CD4-positive, alpha-beta T cell treated with Interleukin-6 for 4 hours (primary cell): ENCODE data around the gene STK4.

Source experiments
- DNase-seq: peaks from one replicate; pipeline ENCODE4 v3.0.0-alpha.2; 2020; ENCODE audit warnings: mixed read lengths

STK4 gene

DNA sequence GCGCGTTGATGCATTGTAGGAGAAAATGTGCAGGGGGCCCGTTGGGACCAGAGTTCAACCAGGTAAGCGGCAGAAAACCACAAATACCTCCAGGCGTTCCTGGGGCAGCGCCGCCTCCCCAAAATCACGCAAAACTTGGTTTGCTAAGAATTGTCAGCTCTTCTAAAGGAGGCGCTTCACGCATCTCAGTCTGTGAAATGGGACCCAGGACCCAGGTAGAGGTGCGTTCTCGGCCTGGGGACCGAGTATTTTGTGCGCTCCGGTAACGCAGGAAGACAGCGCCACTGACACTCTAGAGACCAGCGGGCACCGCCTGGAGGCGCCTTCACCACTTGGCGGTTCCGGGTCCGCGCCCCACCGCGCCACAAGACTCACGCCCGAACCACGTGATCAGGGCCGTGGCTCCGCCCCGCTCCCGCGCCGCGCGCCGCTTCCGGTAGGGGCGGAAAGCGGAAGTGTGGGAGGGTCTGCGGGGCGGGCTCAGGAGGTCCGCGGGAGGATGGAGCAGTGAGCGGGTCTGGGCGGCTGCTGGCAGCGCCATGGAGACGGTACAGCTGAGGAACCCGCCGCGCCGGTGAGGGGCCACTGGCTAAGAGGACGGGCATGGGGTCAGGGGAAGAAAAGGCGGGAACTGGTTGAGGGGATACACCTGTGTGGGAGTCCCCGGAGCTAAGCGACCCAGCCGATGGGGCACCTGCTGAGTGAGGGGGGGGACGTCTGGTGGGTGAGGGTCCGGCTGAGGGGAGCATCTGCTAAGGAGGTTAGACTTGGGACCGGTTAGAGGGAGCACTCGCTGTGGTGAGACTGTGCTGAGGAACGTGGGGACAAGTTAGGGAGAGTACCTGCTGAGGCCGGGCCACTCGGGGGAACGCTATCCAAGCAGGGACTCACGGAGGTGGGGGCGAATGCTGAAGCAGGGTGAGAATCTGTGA, at the start of gene STK4:
Gene STK4, plus strand, starts transcription at position 483 of the 932 bp plus-strand sequence. Its CDS starts 57 bp downstream, at position 540.
- peak; percentile 96 for DNase-seq

GRCh38 chr20:44916586-44916985, 49.7 kb upstream of the STK4 start:
- DNase-seq: no peak

- DNase-seq: no peak
Measured at GRCh38 chr20:44917399-44917798, 48.9 kb upstream of the STK4 start.

DNA sequence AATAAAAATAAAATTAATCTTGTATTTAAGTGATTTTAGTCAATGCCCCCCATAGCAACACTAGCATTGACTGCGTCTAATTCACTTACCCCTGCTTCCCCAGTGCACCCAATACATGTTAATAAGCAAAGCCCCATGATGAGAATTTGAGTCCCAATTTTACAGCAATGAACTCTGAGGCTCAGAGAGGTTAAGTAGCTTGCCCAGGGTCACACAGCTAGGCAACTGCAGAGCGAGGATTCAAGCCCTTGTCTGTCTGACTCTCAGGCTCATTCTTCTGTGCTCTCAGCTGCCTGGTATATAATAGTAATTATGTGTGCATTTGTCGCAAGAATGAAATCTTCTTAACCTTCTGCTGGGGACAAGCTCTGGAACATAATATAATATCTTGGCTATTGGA, 48.0 kb upstream of the STK4 start:
- no peak for DNase-seq

DNA sequence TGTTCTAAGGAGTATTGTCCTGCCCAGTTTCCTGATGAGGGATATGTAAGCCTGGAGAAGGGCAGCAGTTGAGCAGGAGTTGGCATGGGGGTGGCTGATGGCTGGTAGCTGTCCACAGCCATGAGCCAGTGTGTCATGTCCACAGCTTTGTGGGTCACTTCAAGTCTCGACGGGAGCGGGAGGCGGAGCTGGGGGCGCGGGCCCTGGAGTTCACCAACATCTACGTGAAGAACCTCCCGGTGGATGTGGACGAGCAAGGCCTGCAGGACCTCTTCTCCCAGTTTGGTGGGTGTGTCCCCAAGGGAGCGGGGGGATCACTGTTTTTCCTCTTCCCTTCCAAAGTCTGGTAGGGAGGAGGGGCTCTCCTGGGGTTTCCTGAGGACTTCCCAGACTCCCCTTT, 47.6 kb upstream of the STK4 start:
- no peak for DNase-seq

DNA sequence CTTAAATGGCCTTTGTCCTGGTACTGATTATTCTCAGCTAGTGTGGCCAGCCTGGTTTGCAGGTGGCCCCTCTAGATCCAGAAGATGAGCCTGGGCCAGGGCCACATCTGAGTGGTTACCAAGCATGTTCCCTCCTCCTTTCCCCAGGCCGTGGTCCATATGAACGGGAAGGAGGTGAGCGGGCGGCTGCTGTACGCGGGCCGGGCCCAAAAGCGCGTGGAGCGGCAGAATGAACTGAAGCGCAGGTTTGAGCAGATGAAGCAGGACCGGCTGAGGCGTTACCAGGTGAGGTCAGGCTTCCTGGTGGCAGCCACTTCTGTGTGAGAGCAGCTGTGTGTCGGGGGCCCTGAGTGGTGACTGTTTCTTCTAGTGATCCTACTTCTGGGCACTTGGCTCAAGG, 44.9 kb upstream of the STK4 start:
- DNase-seq: no peak

DNA sequence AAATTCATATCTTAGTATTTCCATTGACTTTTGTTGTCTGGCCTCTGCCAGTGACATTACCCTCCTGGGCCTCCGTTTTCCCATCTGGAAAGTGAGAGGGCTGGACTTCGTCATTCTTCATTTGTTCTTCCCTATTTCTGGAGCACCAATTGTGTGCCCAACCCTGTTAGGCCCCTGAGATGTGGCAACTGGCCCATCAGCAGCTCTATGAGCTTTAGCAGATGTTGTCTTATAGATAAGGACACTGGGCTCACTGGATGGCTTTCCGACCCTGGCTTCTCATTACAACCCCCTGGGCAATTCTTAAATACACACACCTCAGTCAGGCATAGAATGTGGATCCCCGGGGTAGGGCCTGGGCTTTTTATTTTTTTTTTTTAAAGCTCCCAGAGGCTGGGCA, 41.8 kb upstream of the STK4 start:
- no peak for DNase-seq

DNA sequence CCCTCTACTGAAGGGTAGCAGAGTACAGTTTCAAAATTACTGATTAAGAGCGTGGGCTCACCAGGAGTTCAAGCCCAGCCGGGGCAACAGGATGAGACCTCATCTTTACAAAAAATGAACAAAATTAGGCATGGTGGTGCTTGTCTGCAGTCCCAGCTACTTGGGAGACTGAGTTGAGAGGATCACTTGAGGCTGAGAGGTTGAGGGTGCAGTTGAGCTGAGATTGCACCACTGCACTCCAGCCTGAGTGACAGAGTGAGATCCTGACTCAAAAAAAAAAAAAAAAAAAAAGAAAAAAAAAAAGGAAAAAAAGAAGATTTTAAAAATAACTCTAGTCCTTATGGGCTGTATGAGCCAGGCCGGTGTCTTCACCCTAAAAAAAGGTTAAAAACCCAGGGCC, 37.7 kb upstream of the STK4 start:
- DNase-seq: no peak

DNA sequence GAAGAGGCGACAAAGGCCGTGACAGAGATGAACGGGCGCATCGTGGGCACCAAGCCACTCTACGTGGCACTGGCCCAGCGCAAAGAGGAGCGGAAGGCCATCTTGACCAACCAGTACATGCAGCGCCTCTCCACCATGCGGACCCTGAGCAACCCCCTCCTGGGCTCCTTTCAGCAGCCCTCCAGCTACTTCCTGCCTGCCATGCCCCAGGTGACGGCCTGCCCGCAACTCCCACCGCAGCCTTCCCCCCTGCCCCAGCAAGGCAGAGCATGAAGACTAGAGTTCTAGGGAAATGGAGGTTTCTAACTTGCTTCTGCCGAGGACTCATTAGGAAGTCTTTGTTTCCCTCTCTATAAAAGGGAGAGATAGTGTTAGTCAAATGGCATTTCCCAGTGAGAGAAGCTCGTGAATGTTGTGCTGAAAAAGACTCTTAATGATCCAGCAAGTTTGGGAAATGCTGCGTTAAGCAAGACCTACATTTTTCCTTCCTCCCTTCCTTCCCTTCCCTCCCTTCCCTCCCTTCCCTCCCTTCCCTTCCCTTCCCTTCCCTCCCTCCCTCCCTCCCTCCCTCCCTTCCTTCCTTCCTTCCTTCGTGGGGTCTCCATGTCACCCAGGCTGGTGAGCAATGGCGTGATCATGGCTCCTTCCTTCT, 35.7 kb upstream of the STK4 start:
- no peak for DNase-seq

GRCh38 chr20:44931911-44932310, 34.4 kb upstream of the STK4 start:
- no peak for DNase-seq

DNA sequence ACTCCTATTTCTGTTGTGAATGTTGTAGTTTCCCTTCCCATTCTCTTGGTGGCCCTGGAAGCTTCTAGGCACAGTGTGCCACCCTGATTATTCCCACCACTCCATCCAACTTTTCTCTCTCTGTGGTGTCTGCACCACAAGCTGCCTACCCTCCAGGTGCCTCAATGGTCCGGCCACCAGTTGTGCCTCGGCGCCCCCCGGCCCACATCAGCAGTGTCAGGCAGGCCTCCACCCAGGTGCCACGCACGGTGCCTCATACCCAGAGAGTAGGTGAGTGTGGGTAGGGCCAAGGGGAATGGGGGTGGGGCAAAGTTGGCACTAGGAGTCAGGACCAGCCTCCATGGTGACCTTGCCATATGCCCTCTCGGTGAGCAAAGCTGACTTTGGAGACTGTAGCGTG, 33.4 kb upstream of the STK4 start:
- DNase-seq: no peak

DNA sequence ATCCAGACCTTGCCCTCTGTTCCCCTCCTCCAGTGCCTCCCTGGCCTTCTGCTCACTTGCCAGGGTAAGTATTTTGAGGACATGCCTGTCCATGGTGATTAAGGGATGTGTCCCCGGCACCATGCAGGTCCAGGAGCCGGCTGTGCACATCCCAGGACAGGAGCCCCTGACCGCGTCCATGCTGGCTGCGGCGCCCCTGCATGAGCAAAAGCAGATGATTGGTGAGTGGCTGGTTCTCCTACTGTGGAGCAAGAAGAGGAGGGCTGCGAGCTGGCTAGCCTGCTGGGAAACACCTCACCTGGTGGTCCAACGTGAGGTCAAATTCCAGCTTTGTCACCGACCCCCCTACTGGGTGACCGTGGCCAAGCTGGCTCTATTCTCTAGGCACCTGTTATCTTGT, 29.8 kb upstream of the STK4 start:
- no peak for DNase-seq

- DNase-seq: no peak
Measured at GRCh38 chr20:44938637-44939036, 27.7 kb upstream of the STK4 start.

DNA sequence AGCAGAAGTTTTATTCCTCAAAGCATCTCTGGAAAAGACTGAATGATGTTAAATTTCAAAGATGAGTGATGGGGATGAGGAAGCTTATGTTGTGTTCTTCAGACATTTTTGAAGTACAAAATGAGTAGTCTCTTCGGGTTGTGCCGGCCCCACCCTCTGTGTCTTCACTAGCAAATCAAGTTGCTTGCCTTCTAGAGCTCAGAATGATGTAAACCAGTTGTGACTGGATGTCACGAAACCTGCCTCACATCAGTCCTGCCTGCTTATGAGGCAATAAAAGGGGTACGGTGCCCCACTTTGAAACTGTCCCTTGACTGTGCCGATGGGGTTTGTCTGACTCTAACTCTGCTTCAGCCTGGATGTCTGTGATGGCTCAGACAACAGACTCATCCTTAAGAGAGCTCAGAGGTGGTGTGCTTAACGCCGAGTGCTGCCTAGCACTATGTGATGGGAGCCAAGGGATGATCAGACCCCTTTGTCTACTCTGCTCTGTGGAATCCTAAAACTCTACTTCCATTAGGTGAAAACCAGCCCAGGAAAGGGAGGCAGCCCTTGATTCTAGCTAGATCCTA, 25.1 kb upstream of the STK4 start:
- no peak for DNase-seq

- DNase-seq: no peak
Measured at GRCh38 chr20:44942264-44942973, 23.9 kb upstream of the STK4 start.

- DNase-seq: no peak
Measured at GRCh38 chr20:44943828-44944227, 22.5 kb upstream of the STK4 start.

- DNase-seq: no peak
Measured at GRCh38 chr20:44945261-44945660, 21.1 kb upstream of the STK4 start.

DNA sequence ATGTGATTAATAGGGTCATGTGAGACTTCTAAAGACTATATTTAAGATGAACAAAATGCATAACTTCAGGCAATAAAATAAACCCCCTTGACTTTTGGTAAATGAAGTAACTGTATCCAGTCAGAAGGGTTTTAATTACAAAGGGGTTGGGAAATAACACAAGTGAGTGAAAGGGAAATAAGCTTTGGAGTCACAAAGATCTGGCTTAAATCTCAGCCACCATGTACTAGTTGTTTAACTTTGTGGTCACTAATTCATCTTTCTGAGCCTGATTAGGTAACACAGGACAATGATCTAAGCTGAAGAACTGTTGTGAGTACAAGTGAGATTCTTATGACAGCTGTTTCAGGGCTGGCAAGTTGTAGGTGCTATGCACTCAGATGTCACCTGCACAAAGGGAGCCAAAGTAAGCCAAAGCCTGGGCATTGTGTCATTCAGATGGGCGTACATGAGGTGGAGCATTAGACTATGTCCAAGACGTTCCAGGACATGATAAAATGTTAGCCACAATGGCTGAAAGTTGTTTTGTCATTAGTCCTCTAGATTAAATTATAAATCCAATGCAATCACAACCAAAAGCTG, 19.9 kb upstream of the STK4 start:
- no peak for DNase-seq

GRCh38 chr20:44948107-44948506, 18.2 kb upstream of the STK4 start:
- DNase-seq: no peak

GRCh38 chr20:44948513-44948912, 17.8 kb upstream of the STK4 start:
- no peak for DNase-seq

DNA sequence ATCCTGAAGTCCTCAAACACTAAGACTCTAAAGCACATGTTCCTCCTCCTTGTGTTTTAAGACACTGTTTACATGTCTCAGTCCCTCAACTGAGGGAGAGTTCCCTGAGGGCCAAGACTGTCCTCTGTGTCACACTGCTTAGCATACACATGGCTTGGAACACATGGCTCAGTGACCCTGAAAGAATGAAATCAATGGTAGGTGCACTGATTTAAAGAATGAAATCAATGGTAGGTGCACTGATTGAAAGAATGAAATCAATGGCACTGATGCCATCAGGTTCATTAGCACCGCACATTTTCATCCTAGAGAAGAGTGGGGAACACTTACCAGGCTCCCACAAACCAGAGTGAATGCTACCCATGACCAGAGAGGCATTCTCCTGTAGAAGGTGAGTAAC, 15.9 kb upstream of the STK4 start:
- no peak for DNase-seq

GRCh38 chr20:44952731-44953130, 13.6 kb upstream of the STK4 start:
- DNase-seq: no peak

GRCh38 chr20:44954211-44954610, 12.1 kb upstream of the STK4 start:
- no peak for DNase-seq
